GM08714 (cell line): ENCODE measurements around the gene AURKA.

ENCODE experiments used
- H3K4me3 ChIP-seq: fragments of 200-500 bp; sonication (Bioruptor generic); 2 replicates; pipeline ENCODE4 v1.5.1; 2014; ENCODE audit warnings: mild to moderate bottlenecking, low read length, inconsistent platforms
- ZNF274 ChIP-seq: IDR thresholded peaks from 2 replicates; pipeline ENCODE4 v1.6.1; 2012; ENCODE audit warnings: mild to moderate bottlenecking, low read depth, low read length

AURKA gene

DNA sequence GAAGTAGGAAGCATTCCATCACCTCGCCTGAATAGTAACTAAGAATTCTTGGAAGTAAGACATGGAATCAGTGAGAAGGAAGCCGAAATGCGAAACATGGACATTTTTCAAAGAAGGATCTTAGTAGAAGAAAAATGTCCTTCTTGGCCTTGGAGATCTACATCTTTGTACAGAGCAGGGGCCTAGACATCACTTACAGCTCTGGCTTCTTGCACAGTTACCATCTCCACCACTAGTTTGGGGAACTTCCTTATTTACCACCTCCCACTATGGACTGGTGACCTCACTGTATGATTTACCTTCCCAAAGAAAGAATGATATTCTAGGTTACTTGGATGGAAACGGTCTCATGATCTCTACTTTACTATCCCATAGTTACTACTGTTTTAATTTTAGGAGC lies 35.8 kb upstream of the AURKA start:
- no peak overlapping the region for H3K4me3 ChIP-seq
- TF ChIP-seq ZNF274, result no peak

- no peak overlapping the region for H3K4me3 ChIP-seq
- no peak for TF ChIP-seq ZNF274
Observed at GRCh38 chr20:56426926-56427325, 34.9 kb upstream of the AURKA start.

- no peak for TF ChIP-seq ZNF274
- H3K4me3 ChIP-seq, result no peak overlapping the region
Observed at GRCh38 chr20:56426026-56426425, 34.0 kb upstream of the AURKA start.

GRCh38 chr20:56424931-56425330 lies 32.9 kb upstream of the AURKA start:
- TF ChIP-seq ZNF274, result no peak
- no peak overlapping the region for H3K4me3 ChIP-seq

- no peak overlapping the region for H3K4me3 ChIP-seq
- TF ChIP-seq ZNF274, result no peak
Observed at GRCh38 chr20:56423886-56424285, 31.9 kb upstream of the AURKA start.

DNA sequence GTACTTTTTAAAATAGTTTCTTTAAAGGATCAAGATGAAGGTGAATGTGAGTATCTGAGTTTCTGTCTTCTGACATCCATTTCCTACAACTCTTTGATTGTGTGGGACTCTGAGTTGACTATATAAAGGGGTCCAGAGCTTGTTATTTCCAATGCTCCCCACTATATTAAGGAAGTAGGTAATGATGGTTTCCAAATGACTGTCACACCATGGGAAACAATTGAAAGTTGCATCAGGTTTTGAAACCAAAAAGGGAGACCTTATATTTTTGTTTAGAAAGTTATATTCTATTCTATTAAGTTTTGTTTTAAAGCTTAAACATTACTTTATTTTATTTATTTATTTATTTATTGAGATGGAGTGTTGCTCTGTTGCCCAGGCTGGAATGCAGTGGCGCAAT lies 31.2 kb upstream of the AURKA start:
- no peak for TF ChIP-seq ZNF274
- H3K4me3 ChIP-seq, result no peak overlapping the region

- no peak overlapping the region for H3K4me3 ChIP-seq
Observed at GRCh38 chr20:56422824-56423189, 30.8 kb upstream of the AURKA start.

GRCh38 chr20:56422076-56422823 lies 30.2 kb upstream of the AURKA start:
- H3K4me3 ChIP-seq, result no peak overlapping the region
- TF ChIP-seq ZNF274, result no peak

More at GRCh38 chr20:56422824-56423189, 30.8 kb upstream of the AURKA start:
- TF ChIP-seq ZNF274, result no peak

GRCh38 chr20:56420940-56421688 lies 29.1 kb upstream of the AURKA start:
- no peak for TF ChIP-seq ZNF274
- H3K4me3 ChIP-seq, result no peak overlapping the region

DNA sequence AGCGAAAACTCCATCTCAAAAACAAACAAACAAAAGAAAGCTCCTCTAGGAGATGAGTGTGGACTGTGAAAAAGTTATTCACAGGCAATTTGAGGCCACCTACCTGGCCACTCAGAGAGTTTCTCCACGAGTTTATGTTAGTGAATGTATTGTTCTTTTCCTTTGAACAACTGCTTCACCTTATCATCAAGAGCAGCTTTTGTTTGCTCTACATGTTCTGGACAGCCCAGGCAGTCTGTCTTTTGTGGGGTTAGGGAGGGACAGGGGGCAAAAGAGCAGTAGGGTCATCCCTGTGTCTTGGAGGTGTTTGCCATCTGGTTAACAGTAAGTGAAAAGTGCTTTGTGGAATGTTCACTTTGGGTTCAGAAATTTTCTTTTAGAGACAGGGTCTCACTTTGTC lies 28.0 kb upstream of the AURKA start:
- H3K4me3 ChIP-seq, result no peak overlapping the region
- TF ChIP-seq ZNF274, result no peak

- H3K4me3 ChIP-seq, result no peak overlapping the region
- TF ChIP-seq ZNF274, result no peak
Observed at GRCh38 chr20:56418385-56418861, 26.4 kb upstream of the AURKA start.

DNA sequence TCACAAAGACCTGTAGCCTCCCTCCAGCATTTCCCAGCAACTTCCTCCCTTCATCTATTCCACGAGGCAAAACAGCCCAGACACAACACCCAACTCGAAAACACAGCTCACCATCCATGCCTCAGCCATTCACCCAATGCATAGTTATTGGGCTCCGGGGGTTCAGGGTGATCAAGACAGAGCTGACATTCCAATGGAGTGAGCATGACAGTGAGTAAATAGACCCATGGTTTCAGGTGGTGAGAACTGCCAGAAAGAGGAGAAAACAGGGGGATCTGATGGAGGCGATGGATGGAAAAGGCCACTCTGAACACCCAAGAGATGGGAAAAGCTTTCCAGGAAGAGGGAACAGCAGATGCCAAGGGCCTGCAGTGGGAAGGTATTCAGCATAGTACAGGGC lies 25.9 kb upstream of the AURKA start:
- no peak for TF ChIP-seq ZNF274
- no peak overlapping the region for H3K4me3 ChIP-seq

DNA sequence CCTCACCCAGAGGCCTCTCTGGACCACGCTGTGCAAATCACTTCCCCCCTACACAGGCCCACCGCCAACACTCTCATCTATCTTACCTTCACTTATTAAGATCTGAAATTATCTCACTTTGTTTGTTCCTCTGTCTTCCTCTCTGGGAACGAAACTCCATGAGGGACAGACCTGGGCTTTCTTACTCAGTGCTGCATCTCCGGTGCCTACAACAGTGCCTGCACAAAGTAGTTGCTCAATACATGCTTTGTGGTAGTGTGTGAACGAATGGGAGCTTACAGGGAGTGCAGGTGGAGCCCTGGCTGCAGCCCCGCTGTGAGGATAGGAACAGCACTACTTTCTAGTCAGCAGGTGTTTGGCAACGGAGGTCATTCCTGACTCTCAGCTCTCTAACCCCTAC lies 25.4 kb upstream of the AURKA start:
- no peak overlapping the region for H3K4me3 ChIP-seq
- TF ChIP-seq ZNF274, result no peak

DNA sequence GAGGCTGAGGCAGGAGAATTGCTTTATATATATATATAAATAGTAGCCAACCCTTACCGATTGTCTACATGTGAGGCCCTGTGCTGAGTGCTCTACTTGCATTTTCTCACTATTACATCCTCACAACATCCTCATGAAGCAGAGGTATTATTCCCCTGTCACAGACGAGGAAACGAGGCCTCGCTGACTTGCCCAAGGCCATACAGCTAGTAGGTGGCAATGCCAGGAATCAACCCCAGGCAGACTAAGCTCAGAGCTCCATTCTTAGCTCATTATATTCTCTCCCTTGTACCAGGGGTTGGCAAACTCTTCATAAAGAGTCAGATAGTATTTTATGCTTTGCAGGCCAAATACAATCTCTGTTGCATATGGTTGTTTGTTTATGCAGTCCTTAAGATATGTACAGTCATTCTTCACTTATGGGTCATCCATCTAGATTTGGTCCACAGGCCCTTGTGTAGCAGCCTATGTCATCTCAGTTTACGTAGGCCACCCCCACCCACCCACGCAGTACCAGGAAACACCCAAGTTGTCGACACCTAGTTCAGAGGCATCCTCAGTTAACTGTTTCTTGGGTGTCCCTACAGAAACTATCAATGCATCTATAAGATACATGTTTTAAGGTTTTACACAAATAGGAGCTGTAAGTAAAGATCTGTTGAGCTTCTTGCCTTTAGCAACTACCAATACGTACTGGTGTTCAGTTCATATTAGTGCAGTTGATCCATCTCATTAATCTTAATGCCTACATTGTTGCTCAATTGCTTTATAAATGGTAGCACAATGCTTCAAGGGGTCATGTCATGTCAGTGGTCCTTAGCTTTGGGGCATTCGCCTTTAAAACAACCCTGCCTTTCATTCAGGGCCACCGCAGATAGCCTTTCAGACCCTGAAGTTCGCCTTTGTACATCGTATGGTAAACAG lies 23.1 kb upstream of the AURKA start:
- H3K4me3 ChIP-seq, result no peak overlapping the region
- TF ChIP-seq ZNF274, result no peak

GRCh38 chr20:56412949-56413348 lies 20.9 kb upstream of the AURKA start:
- H3K4me3 ChIP-seq, result no peak overlapping the region
- TF ChIP-seq ZNF274, result no peak

GRCh38 chr20:56412473-56412790 lies 20.4 kb upstream of the AURKA start:
- TF ChIP-seq ZNF274, result no peak
- no peak overlapping the region for H3K4me3 ChIP-seq
